ENCODE measurements around the gene PDXK.
"Not testable (repeated sequence)": the region's sequence is repeated elsewhere in the genome, so short reads cannot be mapped to it uniquely, and the experiment has no call there.

PDXK gene

DNA sequence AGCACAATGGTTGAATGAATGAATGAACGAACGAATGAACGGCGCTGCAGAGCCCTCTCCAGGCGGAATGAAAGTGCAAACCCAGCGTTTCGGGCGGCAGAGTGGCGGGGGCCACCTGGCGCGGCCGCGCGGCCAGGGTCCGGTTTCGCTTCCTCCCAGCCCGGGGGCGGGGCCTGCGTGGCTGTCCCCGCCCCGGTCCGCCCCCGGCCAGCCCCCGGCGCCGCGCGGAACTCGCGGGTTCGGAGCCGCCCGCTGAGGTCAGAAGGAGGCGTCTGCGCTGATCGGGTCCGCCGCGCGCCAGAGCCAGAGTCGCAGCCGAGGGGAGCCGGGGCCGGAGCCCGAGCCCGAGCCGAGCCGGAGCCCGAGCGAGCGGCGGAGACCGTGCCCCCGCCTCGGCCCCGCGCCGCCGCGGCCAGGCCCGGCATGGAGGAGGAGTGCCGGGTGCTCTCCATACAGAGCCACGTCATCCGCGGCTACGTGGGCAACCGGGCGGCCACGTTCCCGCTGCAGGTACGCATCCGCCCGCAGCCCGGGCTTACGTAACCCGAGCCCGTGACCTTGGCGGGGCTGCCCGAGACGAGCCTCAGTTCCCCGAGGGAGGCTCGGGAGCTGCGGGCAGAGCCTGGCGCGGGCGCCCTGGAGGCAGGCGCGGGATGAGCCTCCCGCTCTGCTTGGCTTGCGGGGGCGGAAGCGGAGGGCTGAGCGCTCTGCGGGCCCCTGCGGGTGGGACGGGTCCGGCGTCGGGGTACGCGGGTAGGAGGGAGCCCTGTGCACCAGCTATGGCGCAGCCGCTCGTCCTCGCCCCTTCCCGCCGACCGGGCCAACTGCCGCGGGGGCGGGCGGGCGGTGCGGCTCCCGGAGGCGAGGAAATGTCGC lies at the start of gene PDXK:
Gene PDXK (plus strand): TSS at position 258 of the 876 bp plus-strand sequence. CDS start 166 bp downstream, at position 424.
- DNase-seq (ENCODE audit: insufficient read length, low spot score) (peak; percentile 80), FAIRE-seq (peak; percentile 68)

DNA sequence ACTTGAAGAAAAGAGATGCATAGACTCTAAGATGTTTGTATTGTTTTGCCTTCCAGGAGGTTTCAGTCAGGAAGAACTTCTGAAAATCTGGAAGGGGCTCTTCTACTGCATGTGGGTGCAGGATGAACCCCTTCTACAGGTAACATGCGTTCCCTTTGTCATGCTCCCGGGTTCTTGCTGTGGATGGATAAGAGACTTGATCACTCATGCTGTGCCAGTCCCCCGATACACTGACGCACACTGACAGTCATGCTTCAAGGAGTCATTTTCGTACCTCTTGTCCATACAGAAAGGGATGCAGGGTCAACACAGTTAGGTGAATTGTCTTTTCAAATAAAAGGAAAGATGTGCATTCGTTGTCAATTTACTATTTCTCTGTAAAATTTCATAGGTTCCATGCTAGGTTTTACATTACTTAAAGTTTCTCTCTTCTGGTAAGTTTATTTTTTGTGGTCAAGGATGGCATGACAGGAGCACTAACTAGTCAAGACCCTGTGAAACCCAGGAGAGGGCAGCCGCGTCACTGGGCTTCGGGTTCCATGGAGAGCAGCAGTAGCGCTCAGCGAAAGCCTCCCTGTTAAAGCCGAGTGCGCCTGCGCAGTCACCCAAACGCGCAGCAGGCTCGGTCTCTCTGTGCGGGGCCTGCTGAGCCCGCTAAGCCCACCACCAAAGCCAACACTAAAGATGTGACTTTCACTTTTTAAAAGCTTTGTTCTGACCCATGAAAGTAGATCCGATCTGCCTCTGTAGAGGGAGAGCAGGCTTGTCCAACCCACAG lies 48.9 kb upstream of the PDXK start:
- no peak for FAIRE-seq
- no peak for DNase-seq (ENCODE audit: insufficient read length, low spot score)

DNA sequence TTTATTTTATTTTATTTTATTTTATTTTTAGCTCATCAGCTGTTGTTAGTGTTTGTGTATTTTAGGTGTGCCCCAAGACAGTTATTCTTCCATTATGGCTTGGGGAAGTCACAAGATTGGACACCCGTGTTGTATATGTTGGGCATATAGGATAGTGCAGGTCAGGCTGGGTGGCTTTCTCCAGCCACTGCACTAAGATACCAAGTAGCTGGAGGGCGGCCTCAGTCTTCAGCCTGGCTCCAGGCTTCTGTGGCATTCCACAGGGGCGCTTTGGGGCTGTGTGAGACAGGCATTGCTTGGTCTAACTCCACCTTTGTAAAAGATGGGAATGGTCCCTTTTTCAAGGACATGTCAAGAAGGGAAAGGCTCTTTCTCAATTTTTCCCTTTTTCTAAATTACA lies 43.1 kb upstream of the PDXK start:
- FAIRE-seq (no peak), DNase-seq (ENCODE audit: insufficient read length, low spot score) (no peak)

DNA sequence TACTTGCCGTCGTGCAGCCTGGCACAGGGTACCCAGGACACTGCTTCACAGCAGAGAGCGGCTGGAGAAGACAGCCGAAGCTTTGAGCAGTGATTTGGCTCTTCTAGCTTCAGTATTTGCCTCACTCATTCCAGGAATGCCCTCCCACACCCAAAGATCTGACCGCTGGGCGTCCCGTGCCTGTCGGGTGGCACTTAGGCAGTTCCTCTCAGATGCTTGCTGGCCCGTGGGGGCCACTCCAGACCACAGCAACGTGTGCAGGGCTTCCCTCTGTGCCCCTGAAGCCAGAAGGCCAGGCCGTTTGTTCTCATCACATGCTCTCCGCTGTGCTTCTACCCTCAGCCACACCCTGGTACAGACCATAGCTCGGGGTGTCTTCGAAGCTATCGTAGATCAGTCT lies 42.5 kb upstream of the PDXK start:
- FAIRE-seq (no peak), DNase-seq (ENCODE audit: insufficient read length, low spot score) (no peak)

DNA sequence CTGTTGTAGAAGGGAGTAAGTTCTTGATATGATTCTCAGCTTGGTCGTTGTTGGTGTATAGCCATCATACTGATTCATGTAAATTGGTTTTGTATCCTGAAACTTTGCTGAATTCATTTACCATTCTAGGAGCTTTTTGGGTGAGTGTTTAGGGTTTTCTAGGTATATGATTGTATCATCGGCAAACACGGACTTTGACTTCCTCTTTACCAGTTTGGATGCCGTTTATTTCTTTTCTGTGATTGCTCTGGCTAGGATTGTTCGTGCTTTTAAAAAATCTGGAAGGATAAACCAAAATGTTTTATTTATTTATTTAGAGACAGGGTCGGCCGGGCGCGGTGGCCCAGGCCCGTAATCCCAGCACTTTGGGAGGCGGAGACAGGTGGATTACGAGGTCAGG lies 39.0 kb upstream of the PDXK start:
- no peak for FAIRE-seq
- no peak for DNase-seq (ENCODE audit: insufficient read length, low spot score)

DNA sequence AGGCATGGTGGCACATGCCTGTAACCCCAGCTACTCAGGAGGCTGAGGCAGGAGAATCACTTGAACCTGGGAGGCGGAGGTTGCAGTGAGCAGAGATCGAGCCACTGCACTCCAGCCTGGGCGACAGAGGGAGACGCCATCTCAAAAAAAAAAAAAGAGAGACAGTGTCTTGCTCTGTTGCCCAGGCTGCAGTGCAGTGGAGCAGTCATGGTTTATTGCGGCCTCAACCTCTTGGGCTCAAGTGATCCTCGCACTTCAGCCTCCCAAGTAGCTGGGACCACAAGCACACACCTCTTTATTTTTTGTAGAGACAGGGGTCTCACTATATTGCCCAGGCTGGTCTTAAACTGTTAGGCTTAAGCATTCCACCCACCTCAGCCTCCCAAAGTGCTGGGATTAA lies 38.5 kb upstream of the PDXK start:
- FAIRE-seq; DNase-seq (ENCODE audit: insufficient read length, low spot score): not testable (repeated sequence)

DNA sequence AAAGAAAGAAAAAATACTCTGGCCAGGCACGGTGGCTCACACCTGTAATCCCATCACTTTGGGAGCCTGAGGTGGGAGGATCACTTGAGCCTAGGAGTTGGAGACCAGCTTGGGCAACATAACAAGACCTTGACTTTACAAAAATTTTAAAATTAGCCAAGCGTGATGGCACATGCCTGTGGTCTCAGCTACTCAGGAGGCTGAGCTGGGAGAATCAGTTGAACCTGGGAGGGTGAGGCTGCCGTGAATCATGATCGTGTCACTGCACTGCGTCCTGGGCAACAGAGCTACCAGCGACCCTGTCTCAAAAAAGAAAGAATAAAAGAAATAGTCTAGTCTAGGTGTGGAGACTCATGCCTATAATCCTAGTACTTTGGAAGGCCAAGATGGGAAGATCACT lies 37.3 kb upstream of the PDXK start:
- FAIRE-seq: no peak
- no peak for DNase-seq (ENCODE audit: insufficient read length, low spot score)

DNA sequence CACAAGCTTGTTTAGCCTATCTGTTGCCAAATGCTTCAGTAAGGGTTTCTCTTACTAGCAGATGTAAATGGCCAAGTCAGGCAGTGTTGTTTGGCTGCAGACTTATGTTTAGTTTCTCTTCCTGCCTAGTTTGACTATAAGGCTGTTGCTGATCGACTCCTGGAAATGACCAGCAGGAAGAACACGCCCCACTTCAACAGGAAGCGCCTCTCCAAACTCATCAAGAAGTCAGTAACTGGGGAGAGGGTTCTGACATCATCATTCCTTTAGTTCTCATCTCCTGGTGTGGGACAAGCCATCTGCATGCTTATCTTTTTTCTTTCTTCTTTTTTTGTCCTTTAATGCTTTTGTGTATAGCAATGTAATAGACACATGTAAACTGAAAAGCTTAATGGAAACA lies 34.5 kb upstream of the PDXK start:
- DNase-seq (ENCODE audit: insufficient read length, low spot score) (no peak), FAIRE-seq (no peak)

DNA sequence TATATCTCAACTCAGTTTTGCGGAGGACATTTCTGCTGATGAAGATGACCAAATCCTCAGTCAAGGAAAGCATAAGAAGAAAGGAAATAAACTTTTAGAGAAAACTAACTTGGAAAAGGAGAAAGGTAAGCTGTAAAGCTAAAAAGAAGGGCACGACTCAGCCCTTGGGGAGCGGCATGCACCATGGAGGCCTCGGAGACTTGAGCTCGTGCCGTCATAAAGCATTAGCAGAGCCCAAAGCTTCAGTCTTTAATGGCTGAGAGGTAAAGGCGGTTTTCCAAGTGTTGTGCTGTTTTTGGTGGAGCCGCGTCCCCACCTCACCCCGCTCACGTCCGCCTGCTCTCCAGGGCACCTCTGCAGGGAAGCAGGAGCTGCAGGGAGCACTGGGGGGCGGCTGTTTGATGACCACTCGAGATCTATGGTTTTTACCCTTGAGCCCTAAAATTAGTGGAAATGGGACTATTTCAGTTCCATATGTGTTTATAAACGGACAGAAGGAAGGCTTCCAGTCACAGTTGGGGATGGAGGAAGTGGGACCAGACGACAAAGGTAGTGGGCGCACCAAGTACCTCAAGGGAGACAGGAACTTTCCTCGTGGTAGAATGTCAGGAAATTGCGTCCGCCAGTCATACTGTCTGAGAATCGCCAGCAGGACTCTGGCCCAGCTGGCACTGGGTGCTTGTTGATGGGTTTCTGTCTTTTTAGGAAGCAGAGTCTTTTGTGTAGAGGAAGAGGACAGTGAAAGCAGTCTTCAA lies 31.9 kb upstream of the PDXK start:
- no peak for DNase-seq (ENCODE audit: insufficient read length, low spot score)
- no peak for FAIRE-seq

DNA sequence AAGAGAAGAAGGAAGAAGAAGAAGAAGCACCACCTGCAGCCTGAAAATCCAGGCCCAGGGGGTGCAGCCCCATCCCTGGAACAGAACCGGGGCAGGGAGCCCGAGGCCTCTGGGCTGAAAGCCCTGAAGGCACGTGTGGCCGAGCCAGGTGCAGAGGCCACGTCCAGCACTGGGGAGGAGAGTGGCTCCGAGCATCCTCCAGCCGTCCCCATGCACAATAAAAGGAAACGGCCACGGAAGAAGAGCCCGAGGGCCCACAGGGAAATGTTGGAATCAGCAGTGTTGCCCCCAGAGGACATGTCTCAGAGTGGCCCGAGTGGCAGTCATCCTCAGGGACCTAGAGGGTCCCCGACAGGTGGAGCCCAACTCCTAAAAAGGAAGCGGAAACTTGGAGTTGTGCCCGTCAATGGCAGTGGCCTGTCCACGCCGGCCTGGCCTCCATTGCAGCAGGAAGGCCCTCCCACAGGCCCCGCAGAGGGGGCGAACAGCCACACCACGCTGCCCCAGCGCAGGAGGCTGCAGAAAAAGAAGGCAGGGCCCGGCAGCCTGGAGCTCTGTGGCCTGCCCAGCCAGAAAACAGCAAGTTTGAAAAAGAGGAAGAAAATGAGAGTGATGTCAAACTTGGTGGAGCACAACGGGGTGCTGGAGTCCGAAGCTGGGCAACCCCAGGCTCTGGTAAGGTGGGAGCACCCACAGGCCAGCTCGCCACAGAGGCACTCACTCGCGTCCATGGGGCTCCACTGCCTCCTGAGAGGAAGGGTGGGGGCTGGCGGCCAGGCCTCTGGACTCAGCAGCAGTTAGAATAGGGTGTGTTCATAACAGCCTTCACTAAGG lies 31.1 kb upstream of the PDXK start:
- no peak for DNase-seq (ENCODE audit: insufficient read length, low spot score)
- FAIRE-seq: no peak

DNA sequence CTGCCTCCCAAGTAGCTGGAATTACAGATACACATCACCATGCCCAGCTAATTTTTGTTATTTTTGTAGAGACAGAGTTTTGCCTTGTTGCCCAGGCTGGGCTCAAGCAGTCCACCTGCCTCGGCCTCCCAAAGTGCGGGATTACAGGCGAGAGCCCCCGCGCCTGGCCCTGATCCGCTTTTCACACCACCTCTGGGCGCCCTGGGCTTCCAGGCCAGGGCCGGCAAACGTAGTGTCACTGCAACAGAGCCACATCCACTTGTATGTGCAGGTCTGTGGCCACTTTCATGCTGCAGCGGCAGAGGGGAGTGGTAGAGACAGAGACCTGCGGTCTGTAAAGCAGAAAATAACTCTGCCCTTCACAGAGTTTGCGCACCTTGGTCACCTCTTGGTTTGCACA lies 30.0 kb upstream of the PDXK start:
- FAIRE-seq: no peak
- no peak for DNase-seq (ENCODE audit: insufficient read length, low spot score)

DNA sequence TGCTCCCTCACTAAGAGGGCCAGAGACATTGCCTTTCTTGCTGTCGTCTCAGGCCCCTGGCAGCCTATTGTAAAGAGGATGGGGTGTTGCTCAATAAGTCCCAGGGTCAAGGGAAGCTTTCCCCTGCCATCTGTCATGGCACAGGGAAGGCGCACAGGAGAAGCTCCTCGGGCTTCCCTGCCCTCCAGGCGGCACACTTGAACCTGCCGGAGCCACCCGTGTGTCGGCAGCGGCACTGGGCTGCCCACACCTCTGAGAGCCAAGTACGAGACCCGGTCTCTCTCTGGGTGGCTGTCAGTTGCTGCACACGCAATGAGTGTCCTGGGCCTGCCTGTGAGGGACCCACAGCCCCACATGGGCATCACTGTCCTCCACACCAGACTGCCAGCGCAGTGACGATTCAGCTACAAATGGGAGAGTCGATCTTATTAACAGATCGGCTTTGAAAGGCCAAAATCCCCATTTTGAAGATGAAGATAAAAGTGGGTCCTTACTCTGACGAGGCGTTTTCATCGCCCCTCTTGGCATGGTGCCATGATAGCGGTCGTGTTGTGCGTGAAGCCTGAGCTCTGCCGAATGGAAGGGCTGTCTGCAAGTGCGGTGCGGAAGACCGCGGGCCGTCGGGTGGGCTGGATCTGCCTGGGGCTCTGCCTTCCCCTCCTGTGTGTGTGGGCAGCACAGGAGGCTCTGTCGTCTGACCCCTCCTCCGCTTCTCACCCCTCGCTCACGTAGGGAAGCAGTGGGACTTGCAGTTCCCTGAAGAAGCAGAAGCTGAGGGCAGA lies 29.2 kb upstream of the PDXK start:
- DNase-seq (ENCODE audit: insufficient read length, low spot score) (no peak), FAIRE-seq (no peak)

DNA sequence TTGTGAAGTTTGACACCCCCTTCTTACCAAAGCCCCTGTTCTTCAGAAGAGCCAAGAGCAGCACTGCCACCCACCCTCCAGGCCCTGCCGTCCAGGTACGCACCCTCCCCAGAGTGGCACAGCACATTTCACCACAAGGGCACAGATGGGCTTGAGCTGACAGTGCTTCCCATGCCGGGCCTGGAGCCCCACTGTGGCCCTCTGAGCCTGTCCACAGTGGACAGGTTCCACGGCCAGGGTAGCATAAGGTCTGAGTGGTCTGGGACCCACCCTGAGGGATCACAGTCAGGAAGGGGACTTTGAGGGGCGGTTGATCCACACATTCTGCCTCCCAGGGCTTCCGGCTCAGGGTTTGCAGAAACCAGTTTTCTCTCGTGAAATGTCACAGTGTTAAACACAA lies 28.6 kb upstream of the PDXK start:
- no peak for DNase-seq (ENCODE audit: insufficient read length, low spot score)
- no peak for FAIRE-seq

DNA sequence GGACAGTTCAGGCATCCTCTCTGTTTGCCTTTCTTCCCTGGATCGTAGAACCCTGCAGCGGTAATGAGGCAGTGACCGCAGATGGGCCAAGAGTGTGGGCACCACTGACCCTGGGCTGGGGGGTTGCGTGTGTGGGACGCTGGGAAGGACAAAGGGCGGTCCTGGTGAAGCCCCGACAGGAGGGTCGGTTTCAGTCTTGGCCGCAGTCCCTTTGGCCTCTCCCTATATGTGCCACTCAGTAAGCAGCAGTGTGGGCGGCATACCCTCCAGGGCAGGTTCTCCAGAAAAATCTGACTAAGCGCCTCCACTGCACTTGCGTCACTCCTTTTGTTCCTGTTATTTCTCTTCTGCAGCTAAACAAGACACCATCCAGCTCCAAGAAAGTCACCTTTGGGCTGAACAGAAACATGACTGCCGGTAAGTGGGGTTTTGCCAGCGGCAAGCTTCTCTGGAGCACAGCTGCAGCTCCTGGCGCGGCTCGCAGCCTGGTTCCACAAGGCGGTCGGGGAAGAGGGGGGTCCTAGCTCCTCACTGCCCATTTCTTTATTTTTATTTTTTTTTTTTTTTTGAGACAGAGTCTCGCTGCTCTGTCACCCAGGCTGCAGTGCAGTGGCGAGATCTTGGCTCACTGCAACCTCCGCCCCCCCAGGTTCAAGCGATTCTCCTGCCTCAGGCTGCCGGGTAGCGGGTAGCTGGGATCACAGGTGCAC lies 27.7 kb upstream of the PDXK start:
- FAIRE-seq: no peak
- no peak for DNase-seq (ENCODE audit: insufficient read length, low spot score)

DNA sequence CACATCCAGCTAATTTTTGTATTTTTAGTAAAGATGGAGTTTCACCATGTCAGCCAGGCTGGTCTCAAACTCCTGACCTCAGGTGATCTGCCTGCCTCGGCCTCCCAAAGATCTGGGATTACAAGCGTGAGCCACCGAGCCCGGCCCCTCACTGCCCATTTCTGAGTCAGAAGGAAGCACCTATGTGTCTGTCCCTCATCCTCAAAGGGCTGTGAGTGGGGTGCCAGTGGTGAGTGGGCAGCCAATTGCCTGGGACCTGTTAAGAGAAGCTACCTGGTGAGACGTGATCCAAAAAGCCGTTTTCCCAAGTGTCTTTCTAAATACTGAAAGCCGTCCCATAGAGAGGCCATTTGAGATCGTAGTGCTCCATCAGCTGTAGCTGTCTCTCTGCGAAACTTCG lies 27.1 kb upstream of the PDXK start:
- DNase-seq (ENCODE audit: insufficient read length, low spot score) (no peak), FAIRE-seq (no peak)

DNA sequence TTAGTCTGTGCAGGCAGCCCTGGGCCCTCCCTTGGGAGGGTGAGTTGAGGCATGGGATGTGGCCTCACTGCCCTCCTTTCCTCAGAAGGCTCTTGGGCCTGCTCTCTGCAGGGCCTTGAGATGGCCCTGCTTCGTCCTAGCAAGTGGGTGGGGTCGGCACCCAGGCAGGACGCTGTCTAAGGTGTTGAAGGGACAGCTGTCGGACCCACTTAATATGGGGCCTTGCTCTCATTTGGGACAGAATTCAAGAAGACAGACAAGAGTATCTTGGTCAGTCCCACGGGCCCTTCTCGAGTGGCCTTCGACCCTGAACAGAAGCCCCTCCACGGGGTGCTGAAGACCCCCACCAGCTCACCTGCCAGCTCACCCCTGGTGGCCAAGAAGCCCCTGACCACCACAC lies 26.0 kb upstream of the PDXK start:
- FAIRE-seq (no peak), DNase-seq (ENCODE audit: insufficient read length, low spot score) (no peak)

DNA sequence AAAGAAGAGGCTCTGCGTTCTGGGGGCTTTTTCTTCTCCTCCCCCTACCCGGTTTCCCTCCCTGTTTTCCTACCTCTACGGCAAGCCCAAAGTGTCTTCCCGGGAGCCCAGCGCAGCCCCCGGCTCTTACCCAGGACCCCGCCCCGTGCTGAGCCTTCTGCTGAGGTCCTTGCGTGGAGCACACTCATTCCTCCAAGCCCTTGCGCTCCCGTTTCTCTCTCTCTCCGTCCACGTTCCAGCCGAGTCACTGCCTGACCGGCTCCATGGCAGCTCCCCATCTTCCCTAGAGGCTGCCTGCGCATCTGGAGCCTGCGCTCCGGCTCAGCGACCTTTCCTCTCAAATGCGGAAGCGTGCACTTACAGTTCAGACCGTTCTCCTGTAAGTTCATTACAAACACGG lies 24.9 kb upstream of the PDXK start:
- no peak for FAIRE-seq
- DNase-seq (ENCODE audit: insufficient read length, low spot score): no peak

DNA sequence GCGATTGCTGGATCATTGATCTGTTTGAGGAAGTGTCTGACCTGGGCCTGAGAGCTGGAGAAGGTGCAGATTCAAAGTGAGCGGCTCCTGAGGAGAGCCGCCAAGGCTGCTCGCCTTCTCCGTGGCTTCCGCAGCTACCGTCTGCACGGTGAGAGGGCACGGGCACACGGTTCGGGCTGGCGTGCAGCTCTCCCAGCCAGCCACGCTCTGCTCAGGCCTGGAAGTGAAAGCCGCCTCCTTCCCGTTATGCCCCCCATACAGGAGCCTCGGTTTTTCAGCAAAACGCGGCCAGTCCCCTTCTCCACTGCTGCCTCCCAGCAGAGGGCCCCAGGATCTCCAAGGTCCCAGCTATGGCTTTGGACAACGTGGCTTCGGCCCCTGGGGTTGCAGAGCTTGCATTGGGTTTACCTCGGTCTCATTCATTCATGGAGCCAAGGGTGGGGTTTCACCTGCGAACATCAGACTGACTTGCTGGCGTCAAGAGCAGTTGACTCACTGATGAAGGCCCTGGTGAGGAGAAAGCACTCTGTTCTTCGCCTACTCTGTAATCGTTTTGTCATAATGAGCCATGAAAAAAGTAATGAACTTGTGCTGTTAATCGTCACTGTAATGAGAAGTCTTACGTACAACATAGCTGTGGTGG lies 24.4 kb upstream of the PDXK start:
- FAIRE-seq (no peak), DNase-seq (ENCODE audit: insufficient read length, low spot score) (no peak)

DNA sequence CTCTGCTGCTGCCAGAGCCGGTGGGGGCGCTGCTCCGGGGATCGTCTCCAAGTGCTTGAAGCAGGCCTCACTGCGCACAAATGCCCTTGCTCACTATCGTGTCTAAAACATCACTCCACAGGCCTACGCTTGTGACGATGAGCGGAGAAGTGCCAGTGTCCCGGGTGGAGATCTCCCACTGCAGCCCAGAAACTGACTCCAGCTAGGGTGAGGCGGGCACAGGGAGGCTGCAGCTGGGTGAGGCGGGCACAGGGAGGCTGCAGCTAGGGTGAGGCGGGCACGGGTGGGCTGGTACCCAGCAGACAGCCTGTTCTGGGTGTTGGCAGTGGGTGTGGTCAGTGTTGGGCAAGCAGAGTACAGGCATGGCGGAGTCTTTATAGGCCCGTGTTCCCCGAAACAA lies 22.7 kb upstream of the PDXK start:
- no peak for FAIRE-seq
- no peak for DNase-seq (ENCODE audit: insufficient read length, low spot score)
